ENCODE data around the gene DOCK9.
A peak's percentile ranks its signal among the peaks of the same experiment; 100 is the strongest.

DOCK9 gene

DNA sequence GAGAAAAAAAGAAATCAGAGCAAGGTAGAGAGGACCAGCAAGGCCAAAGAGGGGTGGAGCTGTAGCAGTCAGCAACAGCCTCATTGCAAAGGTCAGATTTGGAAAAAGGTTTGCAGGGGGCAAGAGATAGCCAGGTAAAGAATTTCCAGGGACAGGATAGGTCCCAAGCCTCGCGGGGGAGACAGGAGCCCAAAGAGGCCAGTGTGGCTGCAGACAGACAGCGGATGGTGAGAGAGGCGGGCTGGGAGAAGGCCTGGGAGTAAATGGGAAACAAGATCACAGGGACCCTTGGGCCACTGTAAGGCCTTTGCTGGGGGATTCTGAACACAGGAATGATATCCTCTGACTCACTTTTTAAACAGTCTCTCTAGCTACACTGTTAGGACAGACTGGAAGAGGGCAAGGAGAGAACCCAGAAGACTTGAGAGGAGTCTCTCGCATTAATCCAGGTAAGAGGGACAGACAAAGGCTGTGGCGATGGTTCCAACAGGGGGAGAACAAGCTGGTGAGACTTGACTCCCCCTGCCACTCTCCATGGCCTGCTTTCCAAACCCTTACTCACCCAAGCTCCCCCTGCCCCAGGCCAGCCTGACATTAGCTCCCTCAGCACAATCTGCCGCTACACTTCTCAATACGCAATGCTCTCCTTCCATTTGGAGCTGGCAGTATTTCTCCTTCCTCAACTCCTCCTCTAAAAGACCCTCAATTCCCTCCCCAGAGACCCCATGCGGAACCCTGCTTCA, 31.8 kb downstream of the DOCK9 start:
- no peak for DNase-seq

DNA sequence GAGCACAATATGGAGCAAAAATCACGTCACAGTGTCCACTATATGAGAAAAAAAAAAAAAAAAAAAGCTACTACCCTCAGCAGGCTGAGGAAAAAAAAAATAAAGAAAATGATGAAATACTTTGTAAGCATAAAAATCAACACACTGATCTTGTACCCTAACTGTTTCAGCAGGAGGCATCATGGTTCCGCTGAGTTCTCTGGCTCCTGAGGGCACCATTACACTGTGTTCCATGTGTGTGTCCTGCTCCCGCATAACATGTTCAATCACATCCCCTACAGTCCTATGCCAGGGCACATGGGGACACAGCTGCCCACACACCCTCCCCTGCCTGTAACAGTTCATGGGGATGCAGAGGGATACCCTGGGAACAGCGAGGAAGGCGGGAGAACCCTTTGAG, 33.5 kb downstream of the DOCK9 start:
- DNase-seq, result no peak

DNA sequence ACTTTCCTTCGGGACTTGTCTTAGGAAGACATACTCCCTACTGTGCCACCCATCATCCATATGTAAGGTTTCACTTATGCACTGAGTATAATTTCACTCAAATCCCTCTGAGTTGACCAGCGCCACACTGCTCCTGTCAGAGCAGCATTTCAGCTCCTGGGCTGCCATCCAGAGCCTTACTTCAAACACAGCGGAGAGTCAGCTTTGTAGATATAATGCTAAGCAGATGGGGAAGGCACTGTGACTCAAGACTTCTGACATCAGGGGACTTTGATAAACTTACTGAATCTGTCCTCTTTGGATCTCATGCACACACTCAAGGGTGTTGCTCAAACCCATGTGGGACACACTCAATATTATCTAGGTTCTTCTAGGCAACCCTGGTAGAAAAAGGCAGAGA, 34.9 kb downstream of the DOCK9 start:
- no peak for DNase-seq

DNA sequence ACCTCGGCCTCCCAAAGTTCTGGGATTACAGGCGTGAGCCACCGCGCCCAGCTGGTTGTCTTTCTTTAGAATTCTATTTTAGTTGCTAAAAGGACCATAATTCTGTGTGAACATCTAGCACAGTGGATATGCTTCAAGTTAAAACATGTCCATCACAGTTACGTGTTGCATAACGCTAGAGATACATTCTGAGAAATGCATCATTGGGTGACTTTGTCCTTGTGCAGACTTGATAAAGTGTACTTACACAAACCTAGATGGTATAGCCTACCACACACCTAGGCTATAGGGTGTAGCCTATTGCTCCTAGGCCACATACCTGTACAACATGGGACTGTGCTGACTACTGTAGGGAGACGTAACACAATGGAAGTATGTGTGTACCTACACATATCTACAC, 35.4 kb downstream of the DOCK9 start:
- DNase-seq, result no peak

DNA sequence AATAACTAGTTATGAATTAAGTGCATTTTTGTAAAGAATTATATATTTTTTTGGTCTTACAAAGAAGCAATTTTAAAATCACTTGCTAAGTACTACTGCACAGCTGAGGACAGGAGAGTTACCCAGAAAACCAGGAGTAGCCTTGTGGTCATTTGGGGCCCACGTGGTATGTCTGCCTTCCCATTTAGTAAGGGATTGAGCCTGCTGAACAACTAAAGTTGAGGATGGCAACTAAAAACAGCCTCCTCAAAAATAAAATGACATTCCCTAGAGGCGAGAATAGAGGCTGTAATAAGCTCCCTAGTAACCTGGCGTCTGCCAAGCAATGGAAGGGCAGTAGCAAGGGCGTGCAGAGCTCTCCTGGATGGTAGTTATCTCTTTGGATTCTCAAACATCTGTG, 36.3 kb downstream of the DOCK9 start:
- no peak for DNase-seq

DNA sequence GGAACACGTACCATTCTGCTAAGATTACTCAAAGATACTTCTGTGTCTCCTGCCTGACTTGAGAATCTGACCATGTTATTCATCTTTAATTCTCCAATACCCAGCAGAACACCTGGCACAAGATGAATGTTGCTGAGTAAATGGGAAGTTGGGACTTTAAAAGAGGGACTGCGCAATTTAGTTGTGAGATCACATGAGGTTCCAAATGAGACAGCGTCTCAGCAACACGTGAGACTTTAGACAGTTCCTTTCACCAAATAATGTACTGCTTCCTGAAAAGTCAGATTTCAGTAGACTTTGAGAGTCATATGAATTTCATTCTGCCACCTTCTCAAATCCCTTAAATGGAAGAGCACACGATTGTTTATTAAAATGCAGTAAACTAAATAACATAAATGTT, 36.7 kb downstream of the DOCK9 start:
- DNase-seq, result no peak

DNA sequence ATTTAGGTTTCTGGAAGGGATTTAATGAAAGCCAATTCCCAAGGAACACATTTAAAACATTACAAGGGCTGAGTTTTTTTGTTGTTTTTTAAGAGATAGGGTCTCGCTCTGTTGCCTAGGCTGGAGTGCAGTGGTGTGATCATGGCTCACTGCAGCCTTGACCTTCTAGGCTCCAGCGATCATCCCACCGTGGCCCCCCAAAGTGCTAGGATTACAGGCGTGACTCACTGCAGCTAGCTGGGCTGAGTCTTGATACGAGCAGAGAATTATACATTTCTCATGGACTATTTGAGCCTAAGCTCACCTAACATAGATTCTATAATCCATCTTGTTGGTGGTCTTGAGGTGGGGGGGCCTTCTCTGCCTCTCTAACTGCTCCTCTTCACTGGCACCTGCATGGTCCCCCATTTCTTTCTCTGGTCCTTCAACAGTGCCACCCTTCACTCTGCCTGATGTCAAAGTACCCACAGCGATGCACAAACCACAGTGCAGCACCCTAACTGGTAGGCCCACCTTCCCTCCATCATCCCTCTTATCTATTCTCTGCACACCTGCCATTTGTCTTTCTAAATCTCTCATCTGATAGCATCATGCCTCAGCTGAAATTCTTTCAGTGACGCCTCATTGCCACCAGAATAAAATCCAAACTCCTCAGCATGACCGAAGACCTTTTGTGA, 37.4 kb downstream of the DOCK9 start:
- no peak for DNase-seq

DNA sequence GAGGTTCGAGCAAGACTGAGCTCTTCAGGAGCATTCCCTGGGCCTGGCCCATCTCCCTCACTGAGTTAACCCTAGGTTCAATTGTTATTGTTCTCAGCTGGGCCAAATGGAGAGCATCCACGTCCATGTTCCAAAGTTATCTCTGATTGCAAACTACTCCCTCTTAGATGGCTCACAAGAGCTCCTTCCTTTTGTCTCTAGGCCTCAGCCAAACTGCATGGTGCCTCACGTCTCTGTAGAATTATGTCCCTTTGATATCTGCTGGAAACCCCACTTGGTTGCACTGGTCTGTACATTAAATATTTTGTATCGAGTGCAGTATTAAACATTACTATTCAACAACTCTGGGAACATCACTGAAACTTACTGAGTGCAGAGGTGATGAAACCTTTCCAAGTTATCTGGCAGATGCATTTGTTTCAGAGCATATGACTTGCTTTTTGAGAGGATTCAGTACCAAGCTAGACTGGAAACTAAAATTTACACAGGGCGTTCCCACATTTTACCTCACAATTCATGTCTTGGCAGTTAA, 38.1 kb downstream of the DOCK9 start:
- no peak for DNase-seq

DNA sequence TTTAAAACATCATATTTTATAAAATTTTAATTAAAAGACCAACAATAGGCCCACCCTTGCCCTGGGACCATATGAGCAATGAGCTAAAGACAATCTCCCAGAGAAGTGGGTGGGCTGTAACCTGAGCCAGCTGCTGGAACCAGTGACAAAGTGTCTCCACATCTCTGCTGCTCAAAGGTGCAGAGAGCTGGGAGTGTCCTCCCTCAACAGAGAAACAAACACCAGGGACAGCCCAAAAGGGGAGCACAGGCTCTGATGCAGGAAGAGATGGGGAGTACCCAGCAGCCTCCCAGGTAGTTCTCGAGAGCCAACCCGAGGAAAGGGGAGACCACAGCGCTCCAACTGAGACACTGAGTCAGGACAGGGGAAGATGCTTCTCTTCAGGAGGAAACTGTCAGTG, 39.1 kb downstream of the DOCK9 start:
- no peak for DNase-seq

DNA sequence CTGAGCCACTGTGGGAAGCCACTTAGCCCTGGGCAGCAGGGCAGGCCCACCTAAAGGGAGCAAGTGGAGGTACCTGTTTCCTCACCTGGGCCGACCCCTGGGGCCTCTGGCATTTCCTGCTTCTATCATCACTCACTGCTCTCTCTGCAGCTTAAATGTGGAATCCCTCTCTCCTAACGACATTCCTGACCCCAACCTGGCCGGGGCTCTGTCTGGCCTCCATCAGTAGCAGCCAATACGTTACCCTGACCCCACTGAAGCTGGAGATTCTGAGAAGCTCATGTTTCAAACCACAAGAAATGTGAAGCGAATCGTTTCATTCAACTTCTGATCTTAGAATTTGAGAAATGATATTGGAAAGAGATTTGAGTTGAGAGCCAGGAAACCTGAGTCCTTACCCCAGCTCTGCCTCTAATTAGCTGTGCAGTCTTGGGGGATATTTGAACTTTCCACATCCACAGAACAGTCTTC, 39.9 kb downstream of the DOCK9 start:
- DNase-seq, result no peak

DNA sequence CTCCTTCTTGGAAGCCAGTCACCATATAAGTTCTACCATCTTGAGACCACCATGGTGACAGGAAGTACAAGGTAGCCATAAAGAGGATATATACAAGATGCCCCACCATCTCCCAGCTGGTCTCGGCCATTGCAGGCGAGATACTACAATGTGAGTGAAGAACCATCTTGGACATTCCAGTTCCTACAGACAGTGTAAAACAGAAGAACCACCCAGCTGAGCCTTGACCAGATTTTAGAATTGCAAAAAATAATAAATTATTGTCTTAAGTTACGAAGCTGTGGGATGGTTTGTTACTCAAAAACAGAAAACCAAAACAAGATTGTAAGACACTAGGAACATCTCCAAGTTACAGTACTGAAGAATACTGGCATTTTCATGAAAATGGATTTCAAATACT, 43.6 kb downstream of the DOCK9 start:
- no peak for DNase-seq

DNA sequence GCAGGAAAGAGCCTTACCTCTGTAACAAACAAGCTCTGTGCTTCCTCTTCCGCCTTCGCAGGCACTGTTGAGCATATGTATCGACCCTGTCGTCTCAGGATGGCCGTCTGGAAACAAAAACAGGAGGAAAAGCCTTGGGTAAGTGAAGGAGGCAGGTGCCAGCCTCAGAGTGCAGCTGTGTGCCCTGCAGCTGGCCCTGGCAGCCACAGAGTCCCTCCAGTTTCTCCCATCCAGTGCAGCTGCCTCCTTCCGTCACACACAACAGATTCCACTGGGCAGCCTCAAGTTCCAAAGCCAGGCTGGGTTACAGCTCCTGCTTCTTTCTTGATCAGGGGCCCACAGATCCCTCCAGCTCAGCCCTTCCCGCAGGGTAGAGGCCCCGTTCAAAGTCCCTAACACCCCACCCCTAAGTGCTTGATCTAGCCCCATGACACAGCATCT, 47.7 kb downstream of the DOCK9 start:
- peak in 26 of 56 donors; percentile 4 to 70 (median 26) for DNase-seq

DNA sequence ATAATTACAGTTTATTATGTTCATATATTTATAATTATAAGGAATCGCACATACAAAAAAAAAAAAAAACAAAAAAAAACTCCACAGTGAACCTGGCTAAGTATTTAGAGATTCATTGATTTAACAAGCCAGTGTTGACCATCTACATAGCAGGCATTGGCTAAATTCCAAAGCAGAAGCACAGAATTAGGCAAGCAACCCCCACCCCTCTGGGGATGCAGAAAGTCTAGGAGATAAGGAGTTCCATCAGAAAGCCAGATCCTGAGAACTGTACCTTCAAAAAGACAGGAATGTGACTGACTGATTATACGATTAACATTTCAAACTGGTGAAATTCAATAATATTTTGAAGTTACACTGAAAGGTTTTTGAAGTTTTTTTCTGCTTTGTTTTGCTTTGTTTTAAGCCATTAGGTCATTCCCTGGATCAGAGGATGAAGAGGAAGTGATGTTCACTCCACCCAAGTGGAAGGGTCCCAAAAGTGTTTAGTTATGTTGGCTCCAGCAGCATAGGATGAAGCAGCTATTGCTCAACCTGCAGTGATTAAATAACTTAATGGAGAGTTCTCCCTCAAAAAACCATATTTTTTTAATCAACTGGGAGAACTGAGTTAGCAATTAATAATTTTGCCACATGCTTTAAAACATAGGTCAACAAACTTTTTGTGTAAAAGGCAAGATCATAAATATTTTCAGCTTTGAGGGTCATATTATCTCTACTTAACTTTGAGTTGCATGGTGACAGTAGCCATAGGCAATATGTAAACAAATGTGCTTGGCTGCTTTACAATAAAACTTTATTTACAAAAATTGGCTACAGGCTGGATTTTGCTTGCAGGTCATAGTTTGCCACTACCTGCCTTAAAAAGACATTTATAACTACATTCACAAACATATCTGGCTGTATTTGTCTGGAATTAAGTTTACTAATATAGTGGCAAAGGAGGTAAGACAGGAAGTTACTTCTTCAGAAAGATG, 49.6 kb downstream of the DOCK9 start:
- no peak for DNase-seq

DNA sequence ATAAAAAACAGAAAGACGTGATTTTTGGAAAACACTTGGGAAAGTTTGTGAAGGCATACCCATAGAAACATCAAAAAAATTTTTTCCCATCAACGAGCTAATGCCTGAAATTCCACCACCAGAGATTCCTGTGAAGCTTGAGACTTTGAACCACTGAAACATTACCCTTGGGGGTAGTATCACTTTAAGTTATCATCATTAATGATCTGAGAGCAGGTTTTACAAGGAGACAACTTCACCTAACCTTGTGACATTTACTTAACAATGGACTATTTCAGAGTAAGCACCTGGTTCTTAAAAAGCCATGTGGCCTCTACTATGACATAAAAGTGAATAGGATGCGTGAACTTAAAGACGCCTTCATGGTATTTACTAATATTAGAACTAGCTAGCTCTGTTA, 51.9 kb downstream of the DOCK9 start:
- no peak for DNase-seq

DNA sequence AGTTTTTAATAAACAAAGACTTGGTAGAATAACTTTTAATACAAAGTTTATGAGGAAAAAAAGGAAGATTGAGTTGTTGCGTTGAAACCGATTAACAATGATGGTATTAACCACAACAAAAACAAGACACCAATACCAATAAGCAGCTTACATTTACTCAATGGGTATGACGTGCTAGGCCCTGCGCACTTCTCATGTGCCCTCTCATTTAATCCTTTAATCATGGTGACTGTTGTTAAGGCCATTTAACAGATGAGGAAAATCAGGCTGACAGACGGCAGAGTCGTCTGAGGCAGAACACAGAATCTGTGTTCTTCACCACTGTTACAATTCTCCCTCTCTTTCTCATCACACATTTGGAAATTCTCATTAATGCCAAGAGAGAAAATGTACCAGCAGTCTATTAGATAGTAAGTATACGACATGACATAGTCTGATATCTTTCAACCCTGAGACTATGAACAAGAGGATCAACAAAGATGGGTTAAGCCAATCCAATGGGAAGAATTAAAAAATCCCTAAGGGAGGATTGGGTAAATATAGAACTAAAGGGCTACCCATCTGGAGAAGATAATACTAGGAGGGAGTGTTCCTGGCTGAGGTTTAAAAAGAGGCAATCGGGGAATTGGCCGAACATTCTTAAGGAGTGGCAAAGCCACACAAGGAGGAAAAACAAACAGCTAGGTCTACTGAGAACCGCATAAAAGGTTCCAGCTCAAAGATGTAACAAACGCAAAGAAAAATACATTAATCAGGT, 54.0 kb downstream of the DOCK9 start:
- DNase-seq, result no peak

DNA sequence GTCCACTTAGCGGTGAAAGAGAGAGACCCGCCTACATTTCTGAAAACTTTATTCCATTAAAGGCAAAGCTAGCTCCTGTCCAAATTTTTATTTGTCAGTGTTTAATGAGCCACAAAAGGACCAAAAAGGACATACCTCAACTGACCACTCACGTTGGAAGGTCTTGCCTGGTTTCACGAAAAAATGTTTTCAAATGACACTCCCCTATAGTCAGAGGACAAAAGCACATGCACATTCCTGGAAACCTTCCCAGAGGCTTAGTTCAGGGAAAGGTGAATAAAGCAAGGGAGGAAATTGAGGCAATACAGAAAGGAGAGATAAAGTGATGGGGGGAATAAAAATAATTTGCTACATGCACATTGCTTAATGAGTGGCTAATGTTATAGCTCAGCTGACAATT, 55.6 kb downstream of the DOCK9 start:
- no peak for DNase-seq

DNA sequence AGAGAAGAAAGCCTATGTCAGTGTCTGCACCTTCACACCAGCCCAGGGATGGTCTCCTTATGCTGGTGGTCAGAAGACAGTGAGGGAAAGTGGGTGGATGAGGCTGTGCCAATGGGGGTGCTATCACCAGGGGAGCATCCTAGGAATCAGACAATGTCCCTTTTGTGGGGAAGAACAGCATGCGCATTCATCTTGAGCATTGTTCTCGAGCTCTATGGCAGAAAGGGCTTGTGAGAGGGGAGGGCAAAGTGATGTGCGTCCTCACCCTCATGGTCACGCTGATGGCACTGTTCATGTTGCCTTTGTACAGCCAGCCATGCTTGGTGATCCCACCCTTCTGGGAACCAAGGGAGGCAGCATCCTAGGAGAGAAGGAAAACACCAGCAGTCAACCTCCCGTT, 56.1 kb downstream of the DOCK9 start:
- DNase-seq, result peak in 47 of 56 donors; percentile 11 to 86 (median 52)

DNA sequence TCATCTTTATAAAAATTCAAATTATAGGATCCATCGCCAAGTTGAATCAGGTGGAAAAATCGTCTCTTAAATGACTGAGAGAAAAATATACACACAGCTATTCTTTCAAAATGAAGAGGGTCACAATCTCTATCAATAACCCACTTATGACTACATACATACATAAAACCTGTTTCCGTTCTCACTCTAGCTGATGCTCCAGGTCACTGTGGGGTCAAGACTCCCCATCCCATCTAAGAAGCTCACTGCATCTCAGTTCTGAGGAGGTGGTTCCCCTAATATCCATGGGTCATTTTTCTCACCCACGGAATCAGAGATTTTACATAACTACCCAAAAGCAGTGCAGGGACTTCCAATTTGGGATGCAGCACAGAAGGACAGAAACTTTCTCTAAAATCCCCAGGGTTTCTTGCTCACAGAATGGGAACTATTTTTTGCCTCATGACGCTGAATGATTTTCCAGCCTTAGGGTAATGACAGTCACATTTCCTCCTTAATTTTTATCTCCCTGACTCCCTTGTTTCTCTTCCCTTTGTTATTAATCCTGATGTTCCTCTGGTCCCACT, 56.8 kb downstream of the DOCK9 start:
- no peak for DNase-seq

DNA sequence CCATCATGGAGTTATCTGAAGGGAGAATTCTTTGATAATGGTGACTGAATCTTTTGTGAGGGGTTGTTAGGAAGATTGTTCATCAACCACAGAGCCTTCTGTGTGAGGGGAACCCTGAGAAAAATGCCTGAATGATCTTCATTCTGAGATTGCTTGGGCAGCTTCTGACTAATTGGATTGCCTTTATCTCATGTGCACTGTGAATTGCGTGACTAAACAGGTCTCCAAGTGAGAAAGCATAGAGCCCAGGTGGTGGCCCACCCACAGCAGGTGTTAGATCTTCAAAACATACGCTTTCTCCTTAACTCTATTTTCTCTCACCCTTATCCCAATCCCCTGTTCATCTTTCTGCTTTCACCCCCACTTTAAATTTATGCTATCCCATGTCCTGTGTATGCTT, 58.3 kb downstream of the DOCK9 start:
- no peak for DNase-seq

DNA sequence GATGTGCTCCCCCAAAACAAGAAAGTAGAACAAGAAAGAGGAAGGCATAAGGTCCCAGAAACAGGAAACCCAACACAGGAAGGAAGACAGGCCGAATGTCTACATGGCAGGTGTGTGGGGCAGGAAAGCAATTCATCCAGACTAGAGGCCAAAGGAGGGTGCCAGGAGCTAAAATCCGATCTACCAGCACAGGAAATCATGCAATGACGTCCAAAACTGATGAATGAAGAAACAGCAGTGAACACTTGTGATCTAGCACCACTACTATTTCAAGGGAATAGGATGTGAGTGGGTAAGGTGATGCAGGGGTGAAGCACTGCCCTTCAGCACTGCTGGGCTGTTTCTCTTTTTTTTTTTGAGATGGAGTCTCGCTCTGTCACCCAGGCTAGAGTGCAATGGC, 59.1 kb downstream of the DOCK9 start:
- no peak for DNase-seq

DNA sequence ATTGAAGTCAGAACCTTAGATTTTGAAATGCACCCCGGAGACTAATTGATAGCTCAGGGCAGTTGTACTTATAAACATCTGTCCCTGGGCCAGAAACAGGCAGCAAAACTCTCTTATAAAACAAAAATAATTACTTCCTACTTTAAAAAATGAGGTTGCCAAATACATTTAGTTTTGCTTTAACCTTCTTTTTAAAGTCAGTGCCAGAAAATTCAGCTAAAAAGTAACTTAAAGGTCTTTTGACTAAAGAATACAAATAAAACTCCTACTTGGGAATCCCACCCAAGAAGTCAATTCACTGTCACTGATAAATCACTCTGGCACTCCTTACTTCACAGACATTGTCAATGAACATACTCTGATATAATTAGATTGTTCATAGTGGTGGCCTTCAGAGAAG, 60.7 kb downstream of the DOCK9 start:
- no peak for DNase-seq
